Astrocyte (in vitro differentiated cells and primary cell): ENCODE results near the gene SLC13A5.

Experiments used
- EZH2 ChIP-seq: IDR thresholded peaks from 2 replicates; pipeline ENCODE4 v1.6.1; 2012; ENCODE audit warnings: mild to moderate bottlenecking, low read length, inconsistent platforms; ENCODE audit not compliant: insufficient read depth
- TF ChIP-seq, protein P1 (sequence below): IDR thresholded peaks from 2 replicates; pipeline ENCODE4 v1.5.1; 2011; ENCODE audit warnings: low read depth, mild to moderate bottlenecking, inconsistent platforms, low read length, moderate library complexity; ENCODE audit not compliant: insufficient read depth

DNA sequence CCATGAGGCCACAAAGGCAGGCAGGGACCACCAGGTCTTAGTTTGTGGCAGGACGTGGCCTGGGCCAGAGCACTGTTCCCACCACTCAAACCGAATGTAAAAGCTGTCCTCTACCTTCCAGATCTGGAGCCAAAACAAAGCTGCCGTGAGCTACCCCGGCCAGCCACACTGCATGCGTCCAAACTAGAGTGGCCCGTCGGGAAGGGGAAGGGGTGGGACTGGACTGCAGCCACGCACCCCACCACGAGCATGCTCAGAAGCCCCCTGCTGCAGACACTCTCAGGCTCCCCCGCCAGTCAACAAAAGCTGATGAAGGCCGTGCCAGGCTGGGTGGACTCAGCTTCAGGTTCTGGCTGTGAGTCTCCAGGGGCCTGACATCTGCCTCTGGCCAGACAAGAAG is 15.2 kb downstream of the SLC13A5 start:
- TF ChIP-seq, protein P1, sequence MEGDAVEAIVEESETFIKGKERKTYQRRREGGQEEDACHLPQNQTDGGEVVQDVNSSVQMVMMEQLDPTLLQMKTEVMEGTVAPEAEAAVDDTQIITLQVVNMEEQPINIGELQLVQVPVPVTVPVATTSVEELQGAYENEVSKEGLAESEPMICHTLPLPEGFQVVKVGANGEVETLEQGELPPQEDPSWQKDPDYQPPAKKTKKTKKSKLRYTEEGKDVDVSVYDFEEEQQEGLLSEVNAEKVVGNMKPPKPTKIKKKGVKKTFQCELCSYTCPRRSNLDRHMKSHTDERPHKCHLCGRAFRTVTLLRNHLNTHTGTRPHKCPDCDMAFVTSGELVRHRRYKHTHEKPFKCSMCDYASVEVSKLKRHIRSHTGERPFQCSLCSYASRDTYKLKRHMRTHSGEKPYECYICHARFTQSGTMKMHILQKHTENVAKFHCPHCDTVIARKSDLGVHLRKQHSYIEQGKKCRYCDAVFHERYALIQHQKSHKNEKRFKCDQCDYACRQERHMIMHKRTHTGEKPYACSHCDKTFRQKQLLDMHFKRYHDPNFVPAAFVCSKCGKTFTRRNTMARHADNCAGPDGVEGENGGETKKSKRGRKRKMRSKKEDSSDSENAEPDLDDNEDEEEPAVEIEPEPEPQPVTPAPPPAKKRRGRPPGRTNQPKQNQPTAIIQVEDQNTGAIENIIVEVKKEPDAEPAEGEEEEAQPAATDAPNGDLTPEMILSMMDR, result no peak
- no peak for TF ChIP-seq EZH2
